ENCODE results near the gene TMUB1. TPM values are rescaled to one million over a fixed set of nuclear protein-coding genes. Genes with fewer than 3 reads are reported as not detected.
A peak's percentile ranks its signal among the peaks of the same experiment; 100 is the strongest.

Gene TMUB1
- total and polyA plus RNA-seq, 10 donors, result 27.1 to 73.4 (median 39.4) TPM

DNA sequence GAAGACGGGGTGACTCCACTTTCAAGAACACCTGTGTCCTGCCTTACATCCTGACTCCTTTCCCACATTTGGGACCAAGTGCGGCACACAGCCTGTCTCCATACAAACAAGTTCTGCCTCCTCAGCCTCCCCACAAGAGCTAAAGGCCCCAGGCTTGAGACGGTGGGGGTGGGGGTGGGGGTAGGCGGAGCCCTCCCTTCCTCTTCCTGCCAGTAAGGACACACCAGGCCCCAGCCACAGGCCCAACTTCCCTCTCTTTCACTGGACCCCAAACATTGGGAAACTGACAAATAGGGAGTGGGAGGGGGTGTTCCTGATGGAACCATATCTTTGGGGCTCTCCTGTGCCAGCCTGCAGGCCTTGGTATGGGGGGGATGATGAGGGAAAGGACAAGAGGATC is 30.2 kb downstream of the TMUB1 start:
- Histone ChIP-seq H3K27me3 (replicated peaks in 1 of 7) (peaks cover 0 to 34% (median 13%) of the 10 kb centered on the region in 7 donors), H3K4me1 (peaks cover 0 to 52% (median 31%) of the 10 kb centered on the region in 6 donors), H3K9me3 (no peaks in the 10 kb centered on the region), H3K27ac (peak overlapping the region in 2 of 8 donors; percentile 9 to 37), H3K36me3 (peaks cover 0 to 32% (median 0%) of the 10 kb centered on the region in 6 donors), H3K4me3 (no peak overlapping the region)
- 37 to 54% (median 45%) methylated on average over 4 of the region's 4 CpGs for WGBS, 5 donors
- intact Hi-C loops (cut with DNase I; ENCODE audit: low total_unique reads), result no loop called here
- no peak for DNase-seq
- TF ChIP-seq, protein P1, sequence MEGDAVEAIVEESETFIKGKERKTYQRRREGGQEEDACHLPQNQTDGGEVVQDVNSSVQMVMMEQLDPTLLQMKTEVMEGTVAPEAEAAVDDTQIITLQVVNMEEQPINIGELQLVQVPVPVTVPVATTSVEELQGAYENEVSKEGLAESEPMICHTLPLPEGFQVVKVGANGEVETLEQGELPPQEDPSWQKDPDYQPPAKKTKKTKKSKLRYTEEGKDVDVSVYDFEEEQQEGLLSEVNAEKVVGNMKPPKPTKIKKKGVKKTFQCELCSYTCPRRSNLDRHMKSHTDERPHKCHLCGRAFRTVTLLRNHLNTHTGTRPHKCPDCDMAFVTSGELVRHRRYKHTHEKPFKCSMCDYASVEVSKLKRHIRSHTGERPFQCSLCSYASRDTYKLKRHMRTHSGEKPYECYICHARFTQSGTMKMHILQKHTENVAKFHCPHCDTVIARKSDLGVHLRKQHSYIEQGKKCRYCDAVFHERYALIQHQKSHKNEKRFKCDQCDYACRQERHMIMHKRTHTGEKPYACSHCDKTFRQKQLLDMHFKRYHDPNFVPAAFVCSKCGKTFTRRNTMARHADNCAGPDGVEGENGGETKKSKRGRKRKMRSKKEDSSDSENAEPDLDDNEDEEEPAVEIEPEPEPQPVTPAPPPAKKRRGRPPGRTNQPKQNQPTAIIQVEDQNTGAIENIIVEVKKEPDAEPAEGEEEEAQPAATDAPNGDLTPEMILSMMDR (IDR thresholded peaks at IDR 0.05 in 8 of 11, conservative IDR thresholded peaks at IDR 0.05 in 3 of 11), result no peak
- no peak for TF ChIP-seq POLR2A (IDR thresholded peaks at IDR 0.05)
- no peak for TF ChIP-seq POLR2AphosphoS5 (IDR thresholded peaks at IDR 0.05)

DNA sequence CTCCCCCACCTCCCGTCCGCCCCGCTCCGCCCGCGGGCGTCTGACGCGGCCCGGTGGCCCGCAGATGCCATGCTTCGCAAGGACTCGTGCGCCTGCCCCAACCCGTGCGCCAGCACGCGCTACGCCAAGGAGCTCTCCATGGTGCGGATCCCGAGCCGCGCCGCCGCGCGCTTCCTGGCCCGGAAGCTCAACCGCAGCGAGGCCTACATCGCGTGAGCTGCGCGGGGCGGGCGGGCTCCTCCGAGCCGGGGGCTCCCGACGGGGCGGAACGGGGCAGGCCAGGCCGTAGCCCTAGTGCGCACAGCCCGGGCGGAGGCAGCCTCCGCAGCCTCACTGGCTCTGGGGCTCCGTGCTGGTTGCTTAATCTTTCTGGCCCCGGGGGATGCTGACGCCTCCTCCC is 32.2 kb downstream of the TMUB1 start:
- Histone ChIP-seq H3K27me3 (replicated peaks in 1 of 7) (peaks cover 0 to 34% (median 13%) of the 10 kb centered on the region in 7 donors), H3K27ac (no peak overlapping the region), H3K9me3 (no peaks in the 10 kb centered on the region), H3K4me3 (peak overlapping the region in 3 of 8 donors; percentile 6 to 37 (median 15)), H3K4me1 (peaks cover 0 to 35% (median 18%) of the 10 kb centered on the region in 6 donors), H3K36me3 (peaks cover 0 to 35% (median 0%) of the 10 kb centered on the region in 6 donors)
- TF ChIP-seq POLR2AphosphoS5 (IDR thresholded peaks at IDR 0.05) (peak in 2 of 3 donors; percentile 47 to 75), POLR2A (IDR thresholded peaks at IDR 0.05) (no peak)
- TF ChIP-seq, protein P1 (IDR thresholded peaks at IDR 0.05 in 8 of 11, conservative IDR thresholded peaks at IDR 0.05 in 3 of 11), result no peak
- intact Hi-C loops (cut with DNase I; ENCODE audit: low total_unique reads), result no loop called here
- DNase-seq, result no peak
- 2 to 5% (median 3%) methylated on average over 5 to 50 of the region's 50 CpGs for WGBS, 5 donors

DNA sequence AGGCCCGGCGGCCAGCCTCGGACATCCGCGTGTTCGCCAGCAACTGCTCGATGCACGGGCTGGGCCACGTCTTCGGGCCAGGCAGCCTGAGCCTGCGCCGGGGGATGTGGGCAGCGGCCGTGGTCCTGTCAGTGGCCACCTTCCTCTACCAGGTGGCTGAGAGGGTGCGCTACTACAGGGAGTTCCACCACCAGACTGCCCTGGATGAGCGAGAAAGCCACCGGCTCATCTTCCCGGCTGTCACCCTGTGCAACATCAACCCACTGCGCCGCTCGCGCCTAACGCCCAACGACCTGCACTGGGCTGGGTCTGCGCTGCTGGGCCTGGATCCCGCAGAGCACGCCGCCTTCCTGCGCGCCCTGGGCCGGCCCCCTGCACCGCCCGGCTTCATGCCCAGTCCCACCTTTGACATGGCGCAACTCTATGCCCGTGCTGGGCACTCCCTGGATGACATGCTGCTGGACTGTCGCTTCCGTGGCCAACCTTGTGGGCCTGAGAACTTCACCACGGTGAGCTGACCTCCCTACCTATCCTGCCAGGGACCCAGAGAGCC is 34.3 kb downstream of the TMUB1 start:
- H3K4me3 ChIP-seq, result no peak overlapping the region
- H3K36me3 ChIP-seq, result peaks cover 0 to 41% (median 12%) of the 10 kb centered on the region in 6 donors
- no peaks in the 10 kb centered on the region for H3K9me3 ChIP-seq
- peaks cover 0 to 32% (median 18%) of the 10 kb centered on the region in 6 donors for H3K4me1 ChIP-seq
- H3K27ac ChIP-seq, result no peak overlapping the region
- peak in 1 of 3 donors; percentile 45 for TF ChIP-seq POLR2AphosphoS5 (IDR thresholded peaks at IDR 0.05)
- TF ChIP-seq, protein P1 (IDR thresholded peaks at IDR 0.05 in 8 of 11, conservative IDR thresholded peaks at IDR 0.05 in 3 of 11), result no peak
- TF ChIP-seq POLR2A (IDR thresholded peaks at IDR 0.05), result no peak
- peaks cover 0 to 34% (median 13%) of the 10 kb centered on the region in 7 donors for H3K27me3 ChIP-seq (replicated peaks in 1 of 7)
- 90 to 93% (median 92%) methylated on average over 17 to 38 of the region's 38 CpGs for WGBS, 5 donors
- DNase-seq, result no peak
- intact Hi-C loops (cut with DNase I; ENCODE audit: low total_unique reads), result no loop called here

DNA sequence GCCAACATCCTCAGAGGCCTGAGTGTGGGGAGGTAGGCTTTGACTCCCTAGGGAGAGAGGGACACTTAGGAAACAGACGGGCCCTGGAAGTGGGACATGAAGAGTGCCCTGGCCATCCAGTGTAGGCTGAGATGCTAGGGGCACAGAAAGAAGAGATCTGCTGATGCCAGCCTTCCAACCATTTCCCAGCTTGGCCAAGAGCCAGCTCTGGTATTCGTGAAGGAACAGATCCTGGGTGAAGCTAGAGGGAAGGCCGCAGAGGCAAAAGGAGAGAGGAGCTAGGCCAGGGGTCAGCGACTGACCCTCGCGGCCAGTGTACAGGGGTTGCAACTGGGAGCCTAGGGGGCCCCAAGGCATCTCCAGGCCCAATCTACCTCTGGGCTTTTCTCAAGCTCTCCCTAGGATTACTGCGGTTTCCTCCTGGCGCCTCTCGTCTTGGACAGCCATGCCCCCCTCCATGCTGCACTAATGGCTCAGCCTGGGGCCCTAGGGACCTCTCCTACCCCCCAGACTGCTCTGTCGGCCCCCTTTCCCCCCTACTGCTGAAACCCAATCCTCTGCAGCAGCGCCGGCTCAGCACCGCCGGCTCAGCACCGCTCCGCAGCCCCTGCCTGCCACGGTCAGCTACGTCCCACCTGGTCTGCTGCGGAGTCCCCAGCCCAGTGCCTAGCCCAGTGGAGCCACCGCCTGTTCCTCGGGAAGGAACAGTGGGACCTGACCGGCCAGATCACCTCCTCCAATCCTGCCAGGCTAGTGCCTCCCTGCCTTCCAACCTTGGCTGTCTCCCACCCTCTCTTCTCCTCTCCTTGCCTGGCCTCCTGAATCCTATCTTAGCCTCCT is 35.1 kb downstream of the TMUB1 start, which contains the start of gene ASIC3:
TSS of gene ASIC3 (plus strand) at position 556 of the 840 bp plus-strand sequence. CDS start 355 bp downstream, outside the sequence.
- H3K4me1 ChIP-seq, result peaks cover 0 to 25% (median 14%) of the 10 kb centered on the region in 6 donors
- peaks cover 0 to 34% (median 13%) of the 10 kb centered on the region in 7 donors for H3K27me3 ChIP-seq (replicated peaks in 1 of 7)
- H3K4me3 ChIP-seq, result no peak within 1 kb of the TSS
- 84 to 87% (median 86%) methylated on average over 21 to 22 of the region's 22 CpGs for WGBS, 5 donors
- H3K27ac ChIP-seq, result no peak within 1 kb of the TSS
- intact Hi-C loops (cut with DNase I; ENCODE audit: low total_unique reads), result no loop called here
- no peaks in the 10 kb centered on the region for H3K9me3 ChIP-seq
- H3K36me3 ChIP-seq, result peaks cover 0 to 37% (median 13%) of the 10 kb centered on the region in 6 donors
- TF ChIP-seq POLR2A (IDR thresholded peaks at IDR 0.05), result no peak
- TF ChIP-seq, protein P1 (IDR thresholded peaks at IDR 0.05 in 8 of 11, conservative IDR thresholded peaks at IDR 0.05 in 3 of 11), result no peak
- no peak for TF ChIP-seq POLR2AphosphoS5 (IDR thresholded peaks at IDR 0.05)
- no peak for DNase-seq

All from spleen (tissue), 11 donors.